GM21619 (cell line): Measurements from ENCODE around the gene ASPHD1.
"Not testable (repeated sequence)": the region's sequence is repeated elsewhere in the genome, so short reads cannot be mapped to it uniquely, and the experiment has no call there.

Experiments
- ATAC-seq: cut with Tn5 transposase; IDR thresholded peaks from one replicate; pipeline ENCODE4 v1.9.1; 2021; ENCODE audit not compliant: unreplicated experiment

ASPHD1 gene

DNA sequence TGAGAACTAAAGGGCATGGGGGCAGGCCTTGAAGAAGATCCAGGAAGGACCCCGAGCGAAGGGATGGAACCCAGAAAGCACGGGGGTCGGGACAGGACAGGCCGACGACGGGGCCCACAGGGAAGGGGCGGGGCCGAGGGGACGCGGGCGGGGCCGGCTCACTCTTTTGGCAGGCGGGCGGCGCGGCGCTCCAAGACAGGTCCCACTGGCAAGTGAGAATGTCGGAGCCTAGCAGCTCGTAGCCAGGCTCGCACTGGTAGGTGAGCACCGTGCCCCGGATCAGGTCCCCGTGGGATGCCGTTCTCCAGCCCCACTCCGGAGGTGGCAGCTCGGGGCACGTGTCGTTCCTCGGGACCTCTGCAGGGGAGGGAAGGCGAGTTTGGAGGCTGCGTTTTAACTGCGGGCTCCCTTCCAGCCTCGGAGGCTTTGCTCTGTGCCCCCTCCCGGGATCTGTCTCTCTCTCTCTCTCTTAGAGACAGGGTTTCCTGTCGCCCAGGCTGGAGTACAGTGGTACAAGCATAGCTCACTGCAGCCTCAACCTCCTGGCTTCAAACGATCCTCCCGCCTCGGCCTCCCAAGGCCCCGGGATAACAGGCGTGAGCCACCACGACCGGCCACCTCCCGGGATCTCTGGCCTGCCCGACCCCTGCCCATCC, 23.6 kb upstream of the ASPHD1 start:
- ATAC-seq: no peak

DNA sequence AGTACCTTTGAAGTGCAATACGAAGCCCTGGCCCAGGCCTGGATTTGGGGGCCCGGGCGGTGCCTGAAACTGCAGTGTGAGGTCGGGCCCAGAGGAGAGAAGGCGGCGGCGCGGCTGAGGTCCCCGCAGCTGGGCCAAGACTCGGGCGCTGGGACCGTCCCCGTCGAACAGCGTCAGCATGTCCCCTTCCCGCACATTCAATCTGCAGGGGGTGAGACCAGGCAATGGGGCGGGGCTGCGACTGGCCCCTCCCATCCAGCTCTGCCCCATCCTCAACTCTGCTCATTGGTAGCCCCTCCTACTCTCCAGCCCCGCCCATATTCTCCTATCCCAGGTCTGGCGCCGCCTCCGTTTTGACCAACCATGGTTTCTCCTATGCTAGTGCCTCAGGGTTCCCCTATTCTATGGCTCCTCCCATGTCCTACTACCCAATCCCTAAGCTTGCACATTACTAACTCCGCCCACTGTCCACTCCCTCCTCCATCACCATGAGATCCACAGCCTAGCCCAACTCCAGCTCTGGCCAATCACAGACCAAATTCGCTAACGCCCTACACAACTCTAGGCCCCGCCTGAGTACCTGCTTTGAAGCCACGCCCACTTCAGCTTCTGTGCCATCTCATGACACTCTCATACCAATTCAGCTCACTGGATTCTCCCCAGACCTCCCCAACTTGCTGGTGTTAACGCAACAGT, 22.9 kb upstream of the ASPHD1 start:
- no peak for ATAC-seq

- no peak for ATAC-seq
Measured at GRCh38 chr16:29878172-29878571, 22.1 kb upstream of the ASPHD1 start.

DNA sequence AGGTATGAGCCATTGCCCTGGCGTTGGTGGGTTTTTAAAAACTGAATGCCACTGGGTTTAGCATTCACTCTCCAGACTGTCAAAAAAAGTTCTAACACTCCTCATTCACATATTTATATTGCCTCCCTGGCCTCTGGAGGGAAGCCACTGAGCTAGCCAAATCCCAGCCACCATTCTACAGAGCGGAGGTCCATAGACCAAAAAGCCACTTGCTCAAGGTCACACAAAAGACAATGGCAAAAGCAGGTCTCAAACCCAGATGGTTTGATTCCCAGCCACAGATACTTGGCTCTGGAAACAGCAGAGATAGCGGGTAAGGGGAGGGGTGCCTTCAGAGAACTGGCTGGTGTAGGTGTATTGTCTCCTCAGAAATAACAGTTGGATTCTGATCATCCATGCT, 19.2 kb upstream of the ASPHD1 start:
- ATAC-seq: no peak

DNA sequence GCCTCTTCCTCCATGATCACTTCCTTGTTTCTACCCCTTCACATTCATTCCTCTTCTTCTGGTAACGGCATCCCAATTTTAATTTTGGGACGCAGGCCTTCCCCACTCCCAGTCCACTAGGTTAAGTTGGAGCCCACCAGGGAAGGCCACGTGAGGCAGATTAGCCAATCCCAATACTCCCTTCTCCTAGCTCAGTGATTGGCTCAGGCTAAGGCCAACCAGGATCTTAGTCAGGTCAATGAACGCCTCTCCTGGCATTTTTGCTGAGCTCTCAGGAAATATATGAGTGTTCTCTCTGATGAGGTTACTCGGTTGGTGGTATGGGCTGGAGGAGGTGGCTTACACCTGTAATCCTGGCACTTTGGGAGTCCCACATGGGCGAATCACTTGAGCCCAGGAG, 16.3 kb upstream of the ASPHD1 start:
- ATAC-seq: no peak

DNA sequence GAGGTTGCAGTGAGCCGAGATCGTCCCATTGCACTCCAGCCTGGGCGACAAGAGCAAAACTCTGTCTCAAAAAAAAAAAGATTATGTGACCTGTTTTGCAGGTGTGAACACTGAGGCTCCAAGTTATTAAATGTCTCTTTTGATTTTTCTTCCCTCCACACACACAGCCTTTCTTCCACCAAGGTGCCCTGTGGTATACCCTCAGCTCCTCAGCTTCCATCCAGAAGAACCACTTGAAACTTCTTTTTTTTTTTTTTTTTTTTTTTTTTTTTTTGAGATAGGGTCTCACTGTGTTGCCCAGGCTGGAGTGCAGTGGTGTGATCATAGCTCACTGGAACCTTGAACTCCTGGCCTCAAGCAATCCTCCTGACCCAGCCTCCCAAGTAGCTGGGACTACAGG, 10.9 kb upstream of the ASPHD1 start:
- ATAC-seq: not testable (repeated sequence)

- no peak for ATAC-seq
Measured at GRCh38 chr16:29891525-29892457, 8.5 kb upstream of the ASPHD1 start.

DNA sequence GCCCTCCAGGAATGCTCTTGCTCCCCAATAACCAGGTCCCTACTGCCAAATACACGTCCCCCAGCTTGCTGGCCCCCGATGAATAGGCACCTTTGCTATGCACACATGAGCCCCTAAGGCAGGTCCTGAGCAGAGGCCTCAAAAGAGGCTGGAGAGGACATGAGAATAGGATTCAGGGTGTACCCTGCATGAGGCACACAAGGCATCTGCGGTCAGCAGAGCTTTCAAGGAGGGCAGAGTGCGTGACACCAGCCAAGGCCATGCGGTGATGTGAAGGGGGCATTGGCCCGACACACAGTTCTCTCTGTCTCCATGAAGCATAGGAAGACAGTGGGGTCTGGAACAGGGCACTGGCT, 7.9 kb upstream of the ASPHD1 start:
- no peak for ATAC-seq

GRCh38 chr16:29893553-29893952, 6.7 kb upstream of the ASPHD1 start:
- ATAC-seq: no peak

DNA sequence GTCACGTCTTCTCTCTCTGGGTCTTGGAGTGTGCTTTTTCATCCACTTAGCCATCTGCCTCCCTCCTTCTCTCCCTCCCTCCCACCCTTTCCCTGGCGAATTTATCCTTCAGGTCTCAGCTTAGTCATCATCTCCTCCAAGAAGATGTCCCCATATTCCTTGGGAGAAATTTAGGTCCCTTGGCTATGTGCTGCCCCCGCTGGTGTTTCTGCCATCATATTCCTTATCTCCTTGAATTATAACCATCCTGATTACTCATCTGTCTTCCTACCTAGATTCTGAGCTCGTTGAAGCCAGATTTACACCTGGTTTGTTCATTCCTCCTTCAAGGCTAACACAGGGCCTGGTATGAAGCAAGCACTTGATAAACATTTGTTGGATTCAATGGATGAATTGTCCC, 5.9 kb upstream of the ASPHD1 start:
- no peak for ATAC-seq

GRCh38 chr16:29896841-29897240, 3.4 kb upstream of the ASPHD1 start:
- ATAC-seq: no peak

DNA sequence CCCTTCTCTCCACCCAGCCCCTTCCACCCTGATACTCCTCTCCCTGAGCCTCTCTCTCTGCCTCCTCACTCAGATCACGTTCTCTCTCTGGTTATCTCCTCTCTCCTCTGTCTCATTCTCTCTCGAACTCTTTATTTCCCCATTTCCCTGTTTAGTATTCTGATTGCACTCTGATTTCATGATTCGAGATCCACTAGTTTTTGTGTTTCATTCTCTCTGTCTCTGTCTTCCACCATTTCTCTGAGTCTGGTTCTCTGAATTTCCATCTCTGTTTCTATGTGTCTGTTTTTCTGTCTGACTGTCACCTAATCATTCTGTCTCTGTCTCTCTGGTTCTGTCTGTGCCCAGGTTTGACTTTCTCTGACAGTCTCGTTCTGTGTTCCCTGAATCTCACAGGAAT, 3.0 kb upstream of the ASPHD1 start:
- no peak for ATAC-seq

DNA sequence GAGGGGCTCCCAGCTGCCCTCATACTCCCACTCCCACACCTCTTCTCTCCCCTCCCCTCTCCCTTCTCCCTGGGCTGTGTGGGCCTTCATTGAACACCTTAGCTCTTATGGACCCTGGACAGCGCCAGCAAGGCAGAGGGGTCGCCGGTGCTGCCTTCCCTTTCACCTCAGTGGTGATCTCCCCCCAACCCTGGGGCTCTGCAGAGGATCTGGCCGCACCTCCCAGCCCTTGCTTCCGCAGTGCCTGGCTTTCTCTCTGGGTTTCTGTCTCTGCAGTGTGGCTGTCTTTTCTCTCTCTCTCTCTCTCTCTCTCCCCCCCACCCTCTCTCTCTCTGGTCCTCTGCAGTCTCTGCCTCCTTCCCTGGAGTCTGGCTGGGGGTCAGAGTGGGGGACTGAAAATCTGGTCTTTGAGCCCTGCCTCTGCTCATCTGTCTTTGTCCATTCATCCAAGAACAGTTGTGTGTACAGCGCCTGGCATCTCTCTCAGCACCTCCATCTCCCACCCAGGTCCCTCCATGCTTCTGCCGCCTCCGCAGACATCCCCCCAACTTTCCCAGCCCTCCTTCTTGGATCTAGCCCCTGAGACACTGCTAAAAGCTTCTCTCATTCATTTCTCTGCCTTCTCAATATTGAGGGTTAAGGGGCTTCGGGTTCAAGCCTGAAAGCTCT, 2.0 kb upstream of the ASPHD1 start:
- ATAC-seq: no peak

DNA sequence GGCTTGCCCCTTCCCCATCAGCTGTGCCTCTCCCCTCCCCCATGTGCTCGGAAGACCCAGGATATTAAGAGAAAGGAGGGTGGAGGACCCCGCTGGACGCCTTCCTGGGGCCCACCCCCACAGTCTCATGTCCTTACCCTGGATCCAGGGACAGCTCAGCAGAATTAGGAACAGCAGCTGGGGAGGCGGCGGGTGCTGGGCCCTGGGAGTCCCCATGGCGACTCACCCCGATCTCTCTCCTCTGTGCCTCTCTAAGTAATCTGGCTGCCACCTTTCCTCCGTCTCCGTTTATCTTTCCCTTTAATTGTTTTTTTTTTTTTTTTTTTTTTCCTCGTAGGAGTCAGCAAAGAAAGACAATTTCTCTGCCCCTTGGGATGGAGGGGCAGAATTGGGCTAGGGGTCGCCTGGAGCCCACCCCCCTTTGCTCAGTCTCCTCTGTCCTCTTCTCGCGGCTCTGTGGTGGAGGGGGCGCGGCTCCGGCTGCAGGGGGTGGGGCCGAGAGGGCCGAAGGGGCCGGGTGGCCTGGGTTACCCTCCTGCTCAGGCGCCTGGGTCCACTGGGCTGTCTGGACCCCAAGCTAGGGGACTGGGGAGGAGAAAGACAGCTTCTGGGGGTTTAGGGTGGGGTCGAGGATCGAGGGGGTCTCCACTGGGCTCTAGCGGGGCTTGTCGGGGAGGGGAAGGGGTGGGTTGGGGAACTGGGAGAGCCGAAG, 1.3 kb upstream of the ASPHD1 start:
- no peak for ATAC-seq

GRCh38 chr16:29899516-29900101, 679 bp upstream of the ASPHD1 start, which contains the start of gene SEZ6L2:
TSS of gene SEZ6L2 (minus strand) at chr16:29899550. CDS start at chr16:29899019, 531 bp downstream.
- ATAC-seq: no peak

- no peak for ATAC-seq
Measured at GRCh38 chr16:29900888-29901606, 759 bp downstream of the ASPHD1 start.

DNA sequence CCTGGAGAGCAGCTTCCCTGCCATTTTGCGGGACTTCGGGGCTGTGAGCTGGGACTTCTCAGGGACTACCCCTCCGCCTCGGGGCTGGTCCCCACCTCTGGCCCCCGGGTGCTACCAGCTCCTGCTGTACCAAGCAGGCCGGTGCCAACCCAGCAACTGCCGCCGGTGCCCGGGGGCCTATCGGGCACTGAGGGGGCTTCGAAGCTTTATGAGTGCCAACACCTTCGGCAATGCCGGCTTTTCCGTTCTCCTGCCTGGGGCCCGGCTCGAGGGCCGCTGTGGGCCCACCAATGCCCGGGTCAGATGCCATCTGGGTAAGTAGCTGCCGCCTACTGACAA, 1.3 kb downstream of the ASPHD1 start:
- ATAC-seq: no peak

DNA sequence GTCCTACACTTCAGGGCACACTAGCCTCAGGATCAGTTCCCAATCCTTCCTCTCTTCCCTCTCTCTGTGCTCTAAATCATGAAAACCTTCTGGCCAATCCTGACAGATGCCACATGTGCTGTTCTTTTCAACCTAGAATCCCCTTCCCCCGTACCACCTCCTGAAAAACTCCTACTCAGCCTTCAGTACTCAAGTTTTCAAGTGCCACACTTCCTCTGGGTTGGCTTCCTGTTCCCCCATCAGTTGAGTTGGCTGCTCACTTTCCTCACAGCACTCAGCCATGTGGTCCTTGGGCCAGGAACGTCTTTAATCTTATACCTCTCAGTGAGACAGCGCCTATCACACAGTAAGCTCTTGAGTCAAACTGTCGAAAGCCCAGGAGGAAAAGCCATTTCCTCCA, 3.3 kb downstream of the ASPHD1 start:
- no peak for ATAC-seq

GRCh38 chr16:29904947-29905346, 4.7 kb downstream of the ASPHD1 start:
- no peak for ATAC-seq

- ATAC-seq: no peak
Measured at GRCh38 chr16:29905668-29906067, 5.4 kb downstream of the ASPHD1 start.
